Sigmoid colon (tissue), 4 donors: ENCODE data around the gene STN1.

ENCODE experiments used
- EP300 ChIP-seq, 4 donors: sonication (generic); formaldehyde crosslinking; IDR thresholded peaks; one replicate each; pipeline ENCODE4 v1.6.1; 2017; ENCODE audit warnings: antibody characterized with exemption in 4 of 4
- POLR2A ChIP-seq, 2 donors: fragments of 450-650 bp; IDR thresholded peaks; one replicate each; pipeline ENCODE4 v1.6.1; 2016; ENCODE audit warnings: antibody characterized with exemption in 2 of 2, mild to moderate bottlenecking in 2 of 2, moderate library complexity in 2 of 2
- TF ChIP-seq, protein P1 (sequence below), 4 experiments: fragments of 450-650 bp in 3 of 4; fragments of 200-600 bp in 1 of 4; IDR thresholded peaks; one replicate each; pipeline ENCODE4 v1.5.1; 2016 to 2019; ENCODE audit warnings: antibody characterized with exemption in 4 of 4, mild to moderate bottlenecking in 3 of 4, moderate library complexity in 2 of 4

DNA sequence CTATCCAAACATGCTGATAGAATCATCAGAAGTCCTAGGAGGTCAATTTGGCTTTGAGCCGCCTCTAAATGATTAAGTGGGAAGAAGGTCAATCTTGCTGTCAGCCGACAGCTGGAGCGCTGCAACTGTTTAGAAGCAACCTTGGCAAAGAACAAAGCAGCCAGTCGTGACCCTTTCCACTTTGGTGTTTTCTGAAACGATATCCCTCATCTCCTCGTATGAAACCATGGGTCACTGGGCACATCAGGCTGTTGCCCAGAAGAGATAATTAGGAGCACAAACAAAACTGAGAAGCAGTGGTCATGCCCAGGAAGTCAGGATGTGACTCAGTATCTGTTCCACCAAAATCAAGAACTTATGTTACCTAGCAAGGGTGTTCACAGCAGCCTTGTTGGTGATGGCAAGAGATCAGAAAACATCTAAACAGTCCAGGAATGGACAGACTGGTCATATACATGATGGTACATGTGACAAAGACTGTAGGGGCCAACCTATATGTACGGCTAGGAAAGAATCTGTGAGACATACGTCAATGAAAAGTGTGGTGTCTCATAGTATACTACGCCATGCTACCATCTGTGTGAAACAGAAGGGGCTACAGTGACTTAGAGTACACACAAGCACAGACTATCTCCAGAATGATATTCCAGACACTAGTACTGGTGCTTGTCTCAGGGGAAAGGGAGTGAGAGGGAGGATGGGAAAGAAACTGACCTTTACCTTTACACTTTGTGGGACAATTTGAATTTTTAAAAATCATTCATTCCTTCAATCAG lies 22.4 kb downstream of the STN1 start:
- TF ChIP-seq, protein P1, sequence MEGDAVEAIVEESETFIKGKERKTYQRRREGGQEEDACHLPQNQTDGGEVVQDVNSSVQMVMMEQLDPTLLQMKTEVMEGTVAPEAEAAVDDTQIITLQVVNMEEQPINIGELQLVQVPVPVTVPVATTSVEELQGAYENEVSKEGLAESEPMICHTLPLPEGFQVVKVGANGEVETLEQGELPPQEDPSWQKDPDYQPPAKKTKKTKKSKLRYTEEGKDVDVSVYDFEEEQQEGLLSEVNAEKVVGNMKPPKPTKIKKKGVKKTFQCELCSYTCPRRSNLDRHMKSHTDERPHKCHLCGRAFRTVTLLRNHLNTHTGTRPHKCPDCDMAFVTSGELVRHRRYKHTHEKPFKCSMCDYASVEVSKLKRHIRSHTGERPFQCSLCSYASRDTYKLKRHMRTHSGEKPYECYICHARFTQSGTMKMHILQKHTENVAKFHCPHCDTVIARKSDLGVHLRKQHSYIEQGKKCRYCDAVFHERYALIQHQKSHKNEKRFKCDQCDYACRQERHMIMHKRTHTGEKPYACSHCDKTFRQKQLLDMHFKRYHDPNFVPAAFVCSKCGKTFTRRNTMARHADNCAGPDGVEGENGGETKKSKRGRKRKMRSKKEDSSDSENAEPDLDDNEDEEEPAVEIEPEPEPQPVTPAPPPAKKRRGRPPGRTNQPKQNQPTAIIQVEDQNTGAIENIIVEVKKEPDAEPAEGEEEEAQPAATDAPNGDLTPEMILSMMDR (IDR thresholded peaks at IDR 0.05): no peak
- no peak for TF ChIP-seq POLR2A (IDR thresholded peaks at IDR 0.05)
- TF ChIP-seq EP300 (IDR thresholded peaks at IDR 0.05): no peak
